Hepatocyte (in vitro differentiated cells): ENCODE data around the gene LCMT1. TPM values are rescaled to one million over a fixed set of nuclear protein-coding genes. Genes with fewer than 3 reads are reported as not detected.

Source experiments
- DNase-seq: peaks from one replicate; pipeline ENCODE4 v3.0.0-alpha.2; 2016; ENCODE audit warnings: low spot score
- H2AFZ ChIP-seq: fragments of 200-600 bp; sonication (generic); 2 replicates; pipeline ENCODE4 v1.6.0; 2016; ENCODE audit warnings: antibody characterized with exemption, mild to moderate bottlenecking
- H3K27ac ChIP-seq: fragments of 200-600 bp; sonication (generic); 2 replicates; pipeline ENCODE4 v1.5.1; 2016; ENCODE audit warnings: mild to moderate bottlenecking
- H3K27me3 ChIP-seq: fragments of 200-600 bp; sonication (generic); 2 replicates; pipeline ENCODE4 v1.6.1; 2016
- H3K36me3 ChIP-seq: fragments of 200-600 bp; sonication (generic); replicated peaks from 2 replicates; pipeline ENCODE4 v1.5.1; 2016; ENCODE audit warnings: low read depth; ENCODE audit not compliant: insufficient read depth
- H3K4me1 ChIP-seq: fragments of 200-600 bp; sonication (generic); 2 replicates; pipeline ENCODE4 v1.5.1; 2016; ENCODE audit warnings: mild to moderate bottlenecking, moderate library complexity; ENCODE audit not compliant: insufficient read depth
- H3K4me2 ChIP-seq: fragments of 200-600 bp; sonication (generic); 2 replicates; pipeline ENCODE4 v1.6.0; 2016
- H3K4me3 ChIP-seq: fragments of 200-600 bp; sonication (generic); 2 replicates; pipeline ENCODE4 v1.5.1; 2016; ENCODE audit warnings: mild to moderate bottlenecking
- H3K79me2 ChIP-seq: fragments of 200-600 bp; sonication (generic); 2 replicates; pipeline ENCODE4 v1.6.0; 2017; ENCODE audit warnings: mild to moderate bottlenecking
- H3K9me2 ChIP-seq: fragments of 200-600 bp; sonication (generic); replicated peaks from 2 replicates; pipeline ENCODE4 v1.6.0; 2017; ENCODE audit warnings: mild to moderate bottlenecking; ENCODE audit not compliant: insufficient read depth
- H3K9me3 ChIP-seq: fragments of 200-600 bp; sonication (generic); 2 replicates; pipeline ENCODE4 v1.5.1; 2016; ENCODE audit warnings: low read depth, mild to moderate bottlenecking
- H4K20me1 ChIP-seq: fragments of 200-600 bp; sonication (generic); 2 replicates; pipeline ENCODE4 v1.6.0; 2016; ENCODE audit warnings: mild to moderate bottlenecking; ENCODE audit not compliant: insufficient read depth, poor library complexity, severe bottlenecking
- EZH2 ChIP-seq: fragments of 200-600 bp; sonication (generic); IDR thresholded peaks from 2 replicates; pipeline ENCODE4 v1.6.1; 2016; ENCODE audit warnings: antibody characterized with exemption, mild to moderate bottlenecking, borderline replicate concordance
- EZH2phosphoT487 ChIP-seq: fragments of 200-600 bp; sonication (generic); IDR thresholded peaks from one replicate; pipeline ENCODE4 v1.6.1; 2018; ENCODE audit warnings: antibody characterized with exemption, mild to moderate bottlenecking, low read depth, moderate library complexity; ENCODE audit not compliant: unreplicated experiment, severe bottlenecking
- WGBS: methylation state at CpG from one replicate; pipeline ENCODE4 v1.1.6; 2016; ENCODE audit warnings: low lambda C conversion rate; ENCODE audit errors: missing lambda C conversion rate; 5-methylcytosine and 5-hydroxymethylcytosine counted together
- polyA plus RNA-seq: library from polyadenylated mRNA; unstranded; fragments of >200 nt; fragmentation: Nextera tagmentation; extraction: Ambion mirVana; gene quantifications from 2 replicates; pipeline ENCODE4 v1.2.1, GENCODE V29; 2016
- total RNA-seq: library from RNA; depleted of rRNA; stranded (reverse); fragments of >200 nt; gene quantifications from 2 replicates; pipeline ENCODE4 v1.2.3, GENCODE V29; 2014
- TF ChIP-seq, protein P1 (sequence below): fragments of 200-600 bp; sonication (generic); IDR thresholded peaks from 2 replicates; pipeline ENCODE4 v1.5.1; 2016; ENCODE audit warnings: antibody characterized with exemption, mild to moderate bottlenecking; ENCODE audit not compliant: poor library complexity

LCMT1 gene
- total and polyA plus RNA-seq, 2 experiments from 2014 or later, result 33.0 to 47.7 TPM

DNA sequence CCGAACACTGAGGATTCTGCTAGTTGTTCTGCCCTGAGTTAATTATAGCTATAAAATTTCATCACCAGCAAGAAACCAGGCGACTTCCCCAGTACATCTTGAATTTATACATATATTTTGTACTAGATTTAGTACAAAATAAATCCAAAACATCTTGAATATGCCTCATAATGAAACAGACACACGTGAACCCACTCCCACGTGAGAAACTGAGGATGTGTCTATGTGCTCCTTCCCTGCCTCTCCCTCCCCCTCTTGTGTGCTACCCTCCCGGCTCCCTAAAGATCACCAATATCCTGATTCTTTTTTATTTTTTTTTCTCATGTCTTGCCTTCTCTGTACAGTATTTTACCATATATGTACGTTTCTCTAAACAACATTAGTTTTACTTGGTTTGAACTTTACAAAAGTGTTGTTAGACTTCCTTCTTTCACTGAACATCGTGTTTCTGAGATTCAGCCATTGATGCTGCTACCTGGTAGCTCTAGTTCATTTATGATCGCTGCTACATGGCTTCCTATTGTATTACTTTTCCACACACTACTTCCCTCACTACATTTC is 1.1 kb upstream of the LCMT1 start:
- peak overlapping the region; percentile 19 for H3K4me3 ChIP-seq
- no peak for DNase-seq
- no peaks in the 10 kb centered on the region for H3K9me3 ChIP-seq
- 44% methylated on average over 8 of the region's 8 CpGs for WGBS
- H3K79me2 ChIP-seq, result peaks cover 36% of the 10 kb centered on the region
- no peaks in the 10 kb centered on the region for H4K20me1 ChIP-seq
- peak overlapping the region; percentile 76 for H3K27ac ChIP-seq
- no peaks in the 10 kb centered on the region for H3K36me3 ChIP-seq
- H2AFZ ChIP-seq, result peak overlapping the region; percentile 46
- H3K9me2 ChIP-seq, result no peaks in the 10 kb centered on the region
- H3K4me2 ChIP-seq, result peak overlapping the region; percentile 68
- no peaks in the 10 kb centered on the region for H3K27me3 ChIP-seq
- TF ChIP-seq EZH2 (no peak), EZH2phosphoT487 (no peak)
- TF ChIP-seq, protein P1, sequence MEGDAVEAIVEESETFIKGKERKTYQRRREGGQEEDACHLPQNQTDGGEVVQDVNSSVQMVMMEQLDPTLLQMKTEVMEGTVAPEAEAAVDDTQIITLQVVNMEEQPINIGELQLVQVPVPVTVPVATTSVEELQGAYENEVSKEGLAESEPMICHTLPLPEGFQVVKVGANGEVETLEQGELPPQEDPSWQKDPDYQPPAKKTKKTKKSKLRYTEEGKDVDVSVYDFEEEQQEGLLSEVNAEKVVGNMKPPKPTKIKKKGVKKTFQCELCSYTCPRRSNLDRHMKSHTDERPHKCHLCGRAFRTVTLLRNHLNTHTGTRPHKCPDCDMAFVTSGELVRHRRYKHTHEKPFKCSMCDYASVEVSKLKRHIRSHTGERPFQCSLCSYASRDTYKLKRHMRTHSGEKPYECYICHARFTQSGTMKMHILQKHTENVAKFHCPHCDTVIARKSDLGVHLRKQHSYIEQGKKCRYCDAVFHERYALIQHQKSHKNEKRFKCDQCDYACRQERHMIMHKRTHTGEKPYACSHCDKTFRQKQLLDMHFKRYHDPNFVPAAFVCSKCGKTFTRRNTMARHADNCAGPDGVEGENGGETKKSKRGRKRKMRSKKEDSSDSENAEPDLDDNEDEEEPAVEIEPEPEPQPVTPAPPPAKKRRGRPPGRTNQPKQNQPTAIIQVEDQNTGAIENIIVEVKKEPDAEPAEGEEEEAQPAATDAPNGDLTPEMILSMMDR, result no peak
- H3K4me1 ChIP-seq, result peaks cover 11% of the 10 kb centered on the region

DNA sequence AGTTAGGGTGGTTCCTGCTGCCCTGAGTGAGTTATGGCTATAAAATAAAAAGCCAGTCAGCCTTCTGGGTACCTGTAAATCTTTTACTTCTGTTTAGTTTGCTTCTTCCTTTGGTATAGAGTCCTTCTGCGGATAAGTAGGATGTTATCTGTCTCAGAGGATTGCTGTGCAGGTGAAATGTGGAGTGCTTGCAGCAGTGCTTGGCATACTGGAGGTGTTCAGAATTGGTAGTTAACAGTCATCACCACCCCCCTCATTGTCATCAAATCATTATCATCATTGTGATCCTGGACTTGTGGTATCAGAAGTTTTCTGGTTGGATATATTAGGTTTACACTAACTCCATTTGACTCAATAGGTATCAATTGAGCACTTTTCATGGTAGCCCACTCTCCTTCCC is 2.6 kb downstream of the LCMT1 start:
- H2AFZ ChIP-seq, result no peak overlapping the region
- no peaks in the 10 kb centered on the region for H3K9me2 ChIP-seq
- no peaks in the 10 kb centered on the region for H4K20me1 ChIP-seq
- DNase-seq, result no peak
- H3K4me3 ChIP-seq, result no peak overlapping the region
- no peaks in the 10 kb centered on the region for H3K36me3 ChIP-seq
- H3K9me3 ChIP-seq, result no peaks in the 10 kb centered on the region
- H3K4me1 ChIP-seq, result peaks cover 6% of the 10 kb centered on the region
- H3K79me2 ChIP-seq, result peaks cover 72% of the 10 kb centered on the region
- no peaks in the 10 kb centered on the region for H3K27me3 ChIP-seq
- 78% methylated on average over 1 of the region's 1 CpG for WGBS
- no peak overlapping the region for H3K27ac ChIP-seq
- no peak overlapping the region for H3K4me2 ChIP-seq
- TF ChIP-seq EZH2, result no peak

DNA sequence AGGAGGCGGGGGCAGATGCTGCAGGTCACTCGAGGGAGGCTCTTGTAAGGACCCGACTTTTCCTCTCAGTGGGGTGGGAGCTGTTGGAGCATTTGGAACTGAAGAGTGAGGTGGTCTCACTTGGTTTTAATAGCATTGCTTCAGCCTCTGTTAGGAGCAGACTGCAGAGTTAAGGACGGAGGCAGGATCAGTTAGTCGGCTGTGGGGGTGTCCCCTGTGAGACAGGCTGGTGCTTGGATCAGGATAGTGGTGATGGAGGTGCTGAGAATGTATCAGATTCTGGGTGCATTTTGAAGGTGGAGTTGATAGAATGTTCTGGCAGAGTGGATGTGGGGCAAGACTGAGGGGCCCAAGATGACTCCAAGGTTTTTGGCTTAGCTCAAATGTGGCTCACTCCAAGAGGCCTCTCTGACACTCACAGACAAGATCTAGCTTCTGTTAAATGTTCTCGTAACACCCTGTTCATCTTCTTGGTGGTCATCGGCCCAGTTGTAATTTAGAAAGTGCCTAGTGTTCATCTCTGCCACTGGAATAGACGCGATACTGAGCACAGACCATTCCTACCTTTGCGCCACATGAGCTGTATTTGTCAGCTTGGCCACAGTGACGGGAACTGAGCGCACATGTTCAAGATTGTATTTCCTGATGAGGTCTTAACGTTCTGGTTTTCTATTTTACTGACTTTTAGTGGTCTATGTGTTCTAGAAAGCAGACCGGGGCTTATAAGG is 7.5 kb downstream of the LCMT1 start:
- H3K79me2 ChIP-seq, result peaks cover 91% of the 10 kb centered on the region
- no peak overlapping the region for H2AFZ ChIP-seq
- TF ChIP-seq, protein P1, result no peak
- TF ChIP-seq EZH2phosphoT487, result no peak
- no peak for TF ChIP-seq EZH2
- H3K4me1 ChIP-seq, result no peaks in the 10 kb centered on the region
- WGBS, result 87% methylated on average over 14 of the region's 14 CpGs
- H3K4me2 ChIP-seq, result no peak overlapping the region
- peak overlapping the region; percentile 19 for H3K27ac ChIP-seq
- no peaks in the 10 kb centered on the region for H3K36me3 ChIP-seq
- no peak for DNase-seq
- no peaks in the 10 kb centered on the region for H3K9me2 ChIP-seq
- H4K20me1 ChIP-seq, result peaks cover 8% of the 10 kb centered on the region
- H3K27me3 ChIP-seq, result no peaks in the 10 kb centered on the region
- H3K9me3 ChIP-seq, result no peaks in the 10 kb centered on the region
- no peak overlapping the region for H3K4me3 ChIP-seq

DNA sequence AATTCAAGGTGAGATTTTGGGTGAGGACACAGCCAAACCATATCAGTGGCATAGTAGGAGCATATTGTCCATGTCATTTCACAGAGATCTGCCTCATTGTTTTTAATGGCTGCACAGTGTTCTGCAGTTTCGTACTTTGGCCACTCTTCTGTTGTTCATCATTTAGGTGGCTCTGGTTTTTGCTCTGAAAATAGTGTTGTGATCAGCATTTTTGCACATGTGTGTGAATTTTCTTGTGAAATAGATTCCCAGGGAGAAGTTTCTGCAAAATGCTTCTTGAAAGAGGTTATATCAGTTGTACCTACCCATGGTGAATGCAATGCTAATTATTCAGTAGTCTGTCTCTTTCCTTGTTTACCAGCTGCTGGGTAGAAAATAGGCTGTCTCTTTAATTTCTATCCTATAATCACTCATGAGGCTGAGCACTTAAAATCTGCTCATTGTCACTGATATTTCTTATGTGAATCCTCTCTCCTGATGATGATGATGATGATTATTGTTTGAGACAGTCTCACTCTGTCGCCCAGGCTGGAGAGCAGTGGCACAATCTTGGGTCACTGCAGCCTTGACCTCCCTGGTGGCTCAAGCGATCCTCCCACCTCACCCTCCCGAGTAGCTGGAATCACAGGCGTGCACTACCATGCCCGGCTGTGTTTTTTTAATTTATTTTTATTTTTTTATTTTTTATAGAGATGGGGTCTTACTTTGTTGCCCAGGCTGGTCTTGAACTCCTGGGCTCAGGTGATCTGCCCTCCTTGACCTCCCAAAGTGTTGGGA is 10.5 kb downstream of the LCMT1 start:
- Histone ChIP-seq H3K4me3 (no peak overlapping the region), H3K9me3 (no peaks in the 10 kb centered on the region), H4K20me1 (peaks cover 8% of the 10 kb centered on the region), H3K9me2 (no peaks in the 10 kb centered on the region), H3K36me3 (no peaks in the 10 kb centered on the region), H3K27ac (no peak overlapping the region), H3K4me1 (no peaks in the 10 kb centered on the region), H3K4me2 (no peak overlapping the region), H3K79me2 (peaks cover 69% of the 10 kb centered on the region), H2AFZ (no peak overlapping the region), H3K27me3 (no peaks in the 10 kb centered on the region)
- DNase-seq, result no peak
- TF ChIP-seq, protein P1, result no peak
- WGBS, result 84% methylated on average over 6 of the region's 6 CpGs
